Measurements from ENCODE around the gene CYCS. TPM values are rescaled to one million over a fixed set of nuclear protein-coding genes. Genes with fewer than 3 reads are reported as not detected.

CYCS gene
- 10 to 100 TPM; 13.3 to 25.6 (median 23.4) TPM for total RNA-seq

DNA sequence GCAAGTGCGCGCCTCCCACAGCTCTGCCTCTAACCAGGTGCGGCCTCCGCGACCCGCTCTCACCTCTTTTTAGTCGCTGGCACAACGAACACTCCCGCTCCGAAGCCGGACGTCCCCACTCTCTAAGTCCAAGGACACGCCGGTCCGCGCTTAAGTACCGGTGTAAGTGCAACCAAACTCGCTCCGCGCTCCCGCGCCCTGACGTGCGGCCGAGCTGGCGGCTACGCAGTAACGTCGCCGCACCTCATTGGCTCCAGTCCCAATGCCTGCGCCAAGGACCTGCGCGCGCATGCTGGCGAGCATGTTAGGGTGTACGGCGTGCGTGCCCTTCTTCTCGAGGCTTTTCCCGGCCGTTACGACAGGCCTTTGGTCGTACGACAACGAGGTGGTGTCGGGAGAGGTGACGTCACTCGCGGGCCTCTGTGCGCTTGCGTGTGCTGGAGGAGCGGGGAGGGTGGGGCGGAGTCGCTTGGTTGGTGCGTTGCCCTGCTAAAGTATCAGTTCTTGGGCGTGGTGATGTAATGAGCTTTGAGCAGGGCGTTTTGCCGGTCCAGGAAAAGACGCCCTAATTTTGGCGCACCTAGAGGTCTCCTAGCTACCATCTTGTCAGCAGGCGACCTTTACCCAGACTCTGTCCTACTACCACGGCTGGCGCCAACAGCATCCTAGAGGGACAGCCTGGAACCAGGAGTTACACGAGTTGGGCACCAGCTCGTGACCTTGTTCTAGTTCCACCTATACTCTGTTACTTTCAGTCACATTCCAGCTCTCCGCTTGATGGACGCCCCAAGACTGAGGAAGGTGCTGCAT is at the start of gene CYCS:
Gene CYCS (minus strand): TSS at position 124 of the 810 bp plus-strand sequence. CDS start 1,141 bp downstream, outside the sequence.
- Histone ChIP-seq H3K36me3 (peaks cover 0 to 25% (median 0%) of the 10 kb centered on the region in 3 donors), H3K4me1 (peaks cover 0 to 17% (median 0%) of the 10 kb centered on the region in 4 donors), H3K27ac (peak within 1 kb of the TSS; percentile 94 to 99 (median 96)), H3K9me3 (no peaks in the 10 kb centered on the region), H3K4me3 (peak within 1 kb of the TSS; percentile 82 to 99 (median 89)), H3K27me3 (no peaks in the 10 kb centered on the region)
- DNase-seq (ENCODE audit: low spot score in 2 of 2), result peak; percentile 99
- 1 to 2% methylated on average over 28 to 63 of the region's 67 CpGs for WGBS, 2 donors
- TF ChIP-seq POLR2A (IDR thresholded peaks at IDR 0.05) (peak; percentile 90 to 97), EP300 (IDR thresholded peaks at IDR 0.05) (peak; percentile 99 to 100)
- TF ChIP-seq, protein P1, sequence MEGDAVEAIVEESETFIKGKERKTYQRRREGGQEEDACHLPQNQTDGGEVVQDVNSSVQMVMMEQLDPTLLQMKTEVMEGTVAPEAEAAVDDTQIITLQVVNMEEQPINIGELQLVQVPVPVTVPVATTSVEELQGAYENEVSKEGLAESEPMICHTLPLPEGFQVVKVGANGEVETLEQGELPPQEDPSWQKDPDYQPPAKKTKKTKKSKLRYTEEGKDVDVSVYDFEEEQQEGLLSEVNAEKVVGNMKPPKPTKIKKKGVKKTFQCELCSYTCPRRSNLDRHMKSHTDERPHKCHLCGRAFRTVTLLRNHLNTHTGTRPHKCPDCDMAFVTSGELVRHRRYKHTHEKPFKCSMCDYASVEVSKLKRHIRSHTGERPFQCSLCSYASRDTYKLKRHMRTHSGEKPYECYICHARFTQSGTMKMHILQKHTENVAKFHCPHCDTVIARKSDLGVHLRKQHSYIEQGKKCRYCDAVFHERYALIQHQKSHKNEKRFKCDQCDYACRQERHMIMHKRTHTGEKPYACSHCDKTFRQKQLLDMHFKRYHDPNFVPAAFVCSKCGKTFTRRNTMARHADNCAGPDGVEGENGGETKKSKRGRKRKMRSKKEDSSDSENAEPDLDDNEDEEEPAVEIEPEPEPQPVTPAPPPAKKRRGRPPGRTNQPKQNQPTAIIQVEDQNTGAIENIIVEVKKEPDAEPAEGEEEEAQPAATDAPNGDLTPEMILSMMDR (IDR thresholded peaks at IDR 0.05), result peak in 2 of 5 experiments; percentile 22 to 55

DNA sequence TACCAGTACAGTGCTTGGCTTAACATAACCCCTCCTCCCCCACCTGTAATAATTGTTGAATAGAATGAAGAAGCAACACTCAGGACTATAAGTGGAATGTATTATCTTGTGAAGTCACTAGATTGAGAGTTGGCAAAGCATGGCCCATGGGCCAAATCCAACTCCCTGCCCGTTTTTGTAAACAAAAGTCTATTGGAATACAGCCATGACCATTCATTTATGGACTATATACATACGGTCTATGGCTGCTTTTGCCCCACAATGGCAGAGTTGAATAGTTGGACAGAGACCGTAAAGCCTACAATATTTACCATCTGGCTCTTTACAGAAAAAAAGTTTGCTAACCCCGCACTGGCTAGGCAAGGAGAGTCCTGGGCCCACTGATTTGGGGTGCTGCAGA is 48.1 kb upstream of the CYCS start:
- Histone ChIP-seq H3K4me3 (no peak overlapping the region), H3K27ac (no peak overlapping the region), H3K36me3 (peaks cover 0 to 4% (median 0%) of the 10 kb centered on the region in 3 donors), H3K27me3 (no peaks in the 10 kb centered on the region), H3K9me3 (no peaks in the 10 kb centered on the region), H3K4me1 (no peaks in the 10 kb centered on the region)
- WGBS, 2 donors, result 62 to 63% methylated on average over 4 of the region's 4 CpGs
- no peak for DNase-seq (ENCODE audit: low spot score in 2 of 2)
- no peak for TF ChIP-seq EP300 (IDR thresholded peaks at IDR 0.05)
- TF ChIP-seq, protein P1 (IDR thresholded peaks at IDR 0.05), result no peak
- no peak for TF ChIP-seq POLR2A (IDR thresholded peaks at IDR 0.05)

DNA sequence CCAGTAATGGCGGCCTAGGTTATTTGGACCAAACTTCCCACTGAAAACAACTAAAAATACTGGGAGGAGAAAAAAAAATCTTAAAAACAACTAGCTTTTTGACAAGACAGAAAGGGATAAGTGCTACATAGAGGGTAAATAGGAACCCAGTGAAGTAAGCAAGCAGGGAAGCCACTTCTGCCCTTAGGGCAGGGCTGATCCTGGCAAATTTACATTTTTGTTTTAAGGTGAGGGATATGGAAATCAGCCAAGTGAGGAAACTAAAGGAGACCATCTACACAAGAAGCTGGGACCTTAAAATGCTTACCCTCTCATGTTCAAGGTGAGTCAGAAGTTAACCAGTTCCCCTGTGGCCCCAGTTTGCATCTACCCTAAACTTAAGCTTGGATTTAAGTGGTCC is 46.5 kb upstream of the CYCS start:
- no peak for TF ChIP-seq POLR2A (IDR thresholded peaks at IDR 0.05)
- TF ChIP-seq EP300 (IDR thresholded peaks at IDR 0.05), result no peak
- TF ChIP-seq, protein P1 (IDR thresholded peaks at IDR 0.05), result no peak
- no peaks in the 10 kb centered on the region for H3K27me3 ChIP-seq
- H3K4me3 ChIP-seq, result no peak overlapping the region
- H3K36me3 ChIP-seq, result peaks cover 0 to 13% (median 0%) of the 10 kb centered on the region in 3 donors
- no peak overlapping the region for H3K27ac ChIP-seq
- H3K9me3 ChIP-seq, result no peaks in the 10 kb centered on the region
- no peaks in the 10 kb centered on the region for H3K4me1 ChIP-seq
- DNase-seq (ENCODE audit: low spot score in 2 of 2), result no peak
- WGBS, 2 donors, result 81 to 89% methylated on average over 1 of the region's 1 CpG

DNA sequence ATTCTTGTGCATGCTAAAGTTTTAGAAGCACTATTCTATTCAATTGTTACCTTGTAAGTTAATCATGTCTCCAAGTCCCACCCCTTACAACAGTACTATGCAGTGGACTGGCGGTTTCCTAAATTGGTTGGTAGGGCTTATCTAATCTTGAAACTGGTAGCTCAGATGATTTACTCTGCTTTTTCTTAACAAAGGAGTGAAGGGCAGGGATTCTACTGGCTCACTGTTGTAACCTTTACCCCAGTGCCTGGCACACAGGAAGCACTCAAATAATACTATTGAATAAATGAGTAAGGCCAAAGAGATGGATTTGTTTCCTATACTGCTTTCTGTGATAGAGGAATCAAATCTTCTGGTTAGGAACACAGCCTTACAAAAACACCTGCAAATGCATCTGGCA is 46.0 kb upstream of the CYCS start:
- Histone ChIP-seq H3K36me3 (peaks cover 0 to 17% (median 0%) of the 10 kb centered on the region in 3 donors), H3K9me3 (no peaks in the 10 kb centered on the region), H3K4me1 (no peaks in the 10 kb centered on the region), H3K4me3 (no peak overlapping the region), H3K27me3 (no peaks in the 10 kb centered on the region), H3K27ac (no peak overlapping the region)
- 96 to 100% methylated on average over 1 of the region's 1 CpG for WGBS, 2 donors
- TF ChIP-seq, protein P1 (IDR thresholded peaks at IDR 0.05), result no peak
- TF ChIP-seq EP300 (IDR thresholded peaks at IDR 0.05), result no peak
- no peak for TF ChIP-seq POLR2A (IDR thresholded peaks at IDR 0.05)
- DNase-seq (ENCODE audit: low spot score in 2 of 2), result no peak

DNA sequence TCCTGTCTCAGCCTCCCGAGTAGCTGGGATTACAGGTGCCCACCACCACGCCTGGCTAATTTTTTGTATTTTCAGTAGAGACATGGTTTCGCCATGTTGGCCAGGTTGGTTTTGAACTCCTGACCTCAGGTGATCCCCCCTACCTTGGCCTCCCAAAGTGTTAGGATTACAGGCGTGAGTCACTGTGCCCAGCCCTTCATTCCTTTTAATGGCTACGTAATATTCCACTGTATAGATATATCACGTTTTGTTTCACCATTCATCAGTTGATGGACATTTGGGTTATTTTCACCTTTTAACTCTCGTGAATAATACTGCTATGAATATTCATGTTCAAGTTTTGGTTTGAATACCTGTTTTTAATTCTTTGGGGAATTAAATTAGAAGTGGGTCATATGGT is 44.6 kb upstream of the CYCS start:
- TF ChIP-seq, protein P1 (IDR thresholded peaks at IDR 0.05), result no peak
- TF ChIP-seq EP300 (IDR thresholded peaks at IDR 0.05) (no peak), POLR2A (IDR thresholded peaks at IDR 0.05) (no peak)

More for the DNA sequence above, 44.6 kb upstream of the CYCS start:
- Histone ChIP-seq H3K4me1 (no peaks in the 10 kb centered on the region), H3K27me3 (no peaks in the 10 kb centered on the region), H3K27ac (no peak overlapping the region), H3K36me3 (peaks cover 0 to 30% (median 0%) of the 10 kb centered on the region in 3 donors), H3K4me3 (no peak overlapping the region), H3K9me3 (no peaks in the 10 kb centered on the region)
- 97 to 98% methylated on average over 7 of the region's 7 CpGs for WGBS, 2 donors
- no peak for DNase-seq (ENCODE audit: low spot score in 2 of 2)
